ENCODE results near the gene TCF20. TPM values are rescaled to one million over a fixed set of nuclear protein-coding genes. Genes with fewer than 3 reads are reported as not detected.

Gene TCF20
- total and polyA plus RNA-seq, 2 donors (not counting 1 experiment from before 2014, with no cell fraction given), result 16.4 to 81.3 TPM

- DNase-seq (no peak), ATAC-seq (ENCODE audit: low read depth) (no peak)
- Mint-ChIP-seq H3K27me3 (peaks cover 12% of the 10 kb centered on the region), H3K9me3 (ENCODE audit: insufficient read depth) (no peaks in the 10 kb centered on the region), H3K27ac (no peak overlapping the region), H3K4me1 (peaks cover 28% of the 10 kb centered on the region), H3K4me3 (peak overlapping the region; percentile 32)
- Histone ChIP-seq H3K27me3 (replicated peaks in 1 of 4; ENCODE audit: control extremely low read depth in 1 of 4, control insufficient read depth in 3 of 4, insufficient read depth in 4 of 4, low read length in 3 of 4) (peaks cover 0 to 34% (median 14%) of the 10 kb centered on the region in 4 experiments), H3K36me3 (replicated peaks in 1 of 2; ENCODE audit: control extremely low read depth in 1 of 2, control insufficient read depth in 1 of 2, extremely low read depth in 1 of 2, insufficient read depth in 2 of 2, low read length in 1 of 2) (no peaks in the 10 kb centered on the region), H3K9me3 (ENCODE audit: control extremely low read depth in 1 of 3, control insufficient read depth in 2 of 3, insufficient read depth in 1 of 3, low read length in 2 of 3) (peaks cover 0 to 5% (median 0%) of the 10 kb centered on the region in 3 donors), H3K4me3 (ENCODE audit: control extremely low read depth in 1 of 5, extremely low read depth in 1 of 5, insufficient read depth in 1 of 5, low read depth in 2 of 5, low read length in 4 of 5) (no peak overlapping the region), H2AFZ (ENCODE audit: insufficient read depth, low read depth, low read length, poor library complexity, severe bottlenecking) (no peak overlapping the region), H3K9ac (ENCODE audit: low read length) (peak overlapping the region; percentile 13), H3K4me2 (replicated peaks; ENCODE audit: low read depth, low read length, poor library complexity, severe bottlenecking) (peak overlapping the region; percentile 46), H3K4me1 (ENCODE audit: control insufficient read depth in 2 of 2, insufficient read depth in 2 of 2, low read length in 2 of 2) (peaks cover 36 to 43% of the 10 kb centered on the region in 2 donors), H4K20me1 (ENCODE audit: control insufficient read depth, insufficient read depth, low read length, poor library complexity, severe bottlenecking) (peaks cover 20% of the 10 kb centered on the region), H3K27ac (ENCODE audit: low read length in 2 of 2) (no peak overlapping the region), H3K79me2 (ENCODE audit: control insufficient read depth, insufficient read depth, low read length) (peaks cover 11% of the 10 kb centered on the region)
- WGBS (ENCODE audit: insufficient coverage), result 93% methylated on average over 3 of the region's 5 CpGs
- ChIA-PET CTCF (no interaction called here), POLR2A (no interaction called here)
- intact Hi-C loops (cut with micrococcal nuclease), result no loop called here
- no peak for TF ChIP-seq EZH2 (IDR thresholded peaks at IDR 0.05; ENCODE audit: borderline replicate concordance, insufficient read depth, low read depth, low read length, poor library complexity, severe bottlenecking)
- no peak for TF ChIP-seq CTCF (IDR thresholded peaks at IDR 0.05)
These were observed 15.2 kb upstream of the TCF20 start for GRCh38 chr22:42285604-42286003.

DNA sequence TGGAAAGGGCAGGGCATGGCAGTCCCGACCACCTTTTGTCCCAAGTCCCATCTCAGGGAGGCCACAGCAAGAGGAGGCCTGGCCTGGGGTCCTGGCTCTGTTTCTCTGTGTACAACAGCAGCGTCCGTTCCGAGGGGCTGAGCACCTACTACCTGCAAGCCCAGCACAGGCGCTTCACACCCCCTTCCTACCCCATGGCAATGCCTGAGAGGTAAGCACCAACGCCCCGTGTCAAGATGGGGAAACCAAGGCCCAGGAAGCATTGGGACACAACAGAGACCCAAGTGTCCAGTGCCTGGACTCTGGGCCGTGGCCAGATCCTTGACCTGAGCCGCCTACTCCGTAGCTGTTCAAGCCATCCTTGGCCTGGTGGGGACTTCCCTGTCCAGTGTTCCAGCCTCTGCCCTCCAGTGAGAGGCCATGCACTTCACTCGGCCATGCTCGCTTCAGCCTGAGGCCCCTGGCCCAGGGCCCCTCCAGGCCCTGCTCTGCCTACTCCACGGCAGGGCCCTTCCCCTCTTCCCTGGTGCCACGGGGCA lies 14.3 kb upstream of the TCF20 start:
- intact Hi-C loops (cut with micrococcal nuclease), result no loop called here
- 95% methylated on average over 14 of the region's 14 CpGs for WGBS (ENCODE audit: insufficient coverage)
- no peak for TF ChIP-seq EZH2 (IDR thresholded peaks at IDR 0.05; ENCODE audit: borderline replicate concordance, insufficient read depth, low read depth, low read length, poor library complexity, severe bottlenecking)
- TF ChIP-seq CTCF (IDR thresholded peaks at IDR 0.05), result no peak
- Histone ChIP-seq H4K20me1 (ENCODE audit: control insufficient read depth, insufficient read depth, low read length, poor library complexity, severe bottlenecking) (peaks cover 20% of the 10 kb centered on the region), H3K27me3 (replicated peaks in 1 of 4; ENCODE audit: control extremely low read depth in 1 of 4, control insufficient read depth in 3 of 4, insufficient read depth in 4 of 4, low read length in 3 of 4) (peaks cover 0 to 34% (median 14%) of the 10 kb centered on the region in 4 experiments), H3K9me3 (ENCODE audit: control extremely low read depth in 1 of 3, control insufficient read depth in 2 of 3, insufficient read depth in 1 of 3, low read length in 2 of 3) (peaks cover 0 to 5% (median 0%) of the 10 kb centered on the region in 3 donors), H3K4me1 (ENCODE audit: control insufficient read depth in 2 of 2, insufficient read depth in 2 of 2, low read length in 2 of 2) (peaks cover 36 to 43% of the 10 kb centered on the region in 2 donors), H3K36me3 (replicated peaks in 1 of 2; ENCODE audit: control extremely low read depth in 1 of 2, control insufficient read depth in 1 of 2, extremely low read depth in 1 of 2, insufficient read depth in 2 of 2, low read length in 1 of 2) (no peaks in the 10 kb centered on the region), H3K4me2 (replicated peaks; ENCODE audit: low read depth, low read length, poor library complexity, severe bottlenecking) (peak overlapping the region; percentile 91), H3K9ac (ENCODE audit: low read length) (no peak overlapping the region), H2AFZ (ENCODE audit: insufficient read depth, low read depth, low read length, poor library complexity, severe bottlenecking) (no peak overlapping the region), H3K79me2 (ENCODE audit: control insufficient read depth, insufficient read depth, low read length) (peaks cover 11% of the 10 kb centered on the region), H3K27ac (ENCODE audit: low read length in 2 of 2) (no peak overlapping the region), H3K4me3 (ENCODE audit: control extremely low read depth in 1 of 5, extremely low read depth in 1 of 5, insufficient read depth in 1 of 5, low read depth in 2 of 5, low read length in 4 of 5) (no peak overlapping the region)
- H3K27me3 Mint-ChIP-seq, result peaks cover 17% of the 10 kb centered on the region
- ChIA-PET POLR2A (no interaction called here), CTCF (interaction anchor here (1.1 kb wide), 1 partner anchor 153 kb away, joined by 4 read pairs; no protein-coding TSS in a partner anchor)
- H3K4me1 Mint-ChIP-seq, result peaks cover 28% of the 10 kb centered on the region
- H3K4me3 Mint-ChIP-seq, result no peak overlapping the region
- DNase-seq (no peak), ATAC-seq (ENCODE audit: low read depth) (no peak)
- no peak overlapping the region for H3K27ac Mint-ChIP-seq
- H3K9me3 Mint-ChIP-seq (ENCODE audit: insufficient read depth), result no peaks in the 10 kb centered on the region

Data from B cell (primary cell).